Loucy (cell line): Measurements from ENCODE around the gene FAM120AOS.

Experiments
- H2AFZ ChIP-seq: fragments of 200-600 bp; sonication (generic); 2 replicates; pipeline ENCODE4 v1.6.0; 2016; ENCODE audit warnings: antibody characterized with exemption, mild to moderate bottlenecking, low read length, moderate library complexity
- H3F3A ChIP-seq: fragments of 200-600 bp; 2 replicates; pipeline ENCODE4 v1.6.0; 2016; ENCODE audit warnings: antibody characterized with exemption, low read depth, mild to moderate bottlenecking
- H3K27me3 ChIP-seq: fragments of 200-600 bp; sonication (generic); 2 replicates; pipeline ENCODE4 v1.6.1; 2014; ENCODE audit warnings: low read length, mild to moderate bottlenecking; ENCODE audit not compliant: insufficient read depth, poor library complexity, severe bottlenecking
- H3K36me3 ChIP-seq: fragments of 200-600 bp; sonication (generic); 2 replicates; pipeline ENCODE4 v1.6.1; 2016; ENCODE audit warnings: low read length; ENCODE audit not compliant: insufficient read depth
- H3K4me1 ChIP-seq: fragments of 200-600 bp; sonication (generic); 2 replicates; pipeline ENCODE4 v1.5.1; 2014; ENCODE audit warnings: low read length, mild to moderate bottlenecking; ENCODE audit not compliant: insufficient read depth, poor library complexity, severe bottlenecking
- H3K4me2 ChIP-seq: fragments of 200-600 bp; sonication (generic); 2 replicates; pipeline ENCODE4 v1.6.0; 2014; ENCODE audit warnings: antibody characterized with exemption, low read length, low read depth, mild to moderate bottlenecking; ENCODE audit not compliant: poor library complexity, severe bottlenecking
- H3K4me3 ChIP-seq: fragments of 200-600 bp; sonication (generic); 2 replicates; pipeline ENCODE4 v1.5.1; 2014; ENCODE audit warnings: low read length, mild to moderate bottlenecking, mixed read lengths; ENCODE audit not compliant: poor library complexity, severe bottlenecking
- H3K79me2 ChIP-seq: fragments of 200-600 bp; sonication (generic); 2 replicates; pipeline ENCODE4 v1.6.1; 2014; ENCODE audit warnings: low read length; ENCODE audit not compliant: insufficient read depth
- H3K9ac ChIP-seq: fragments of 200-600 bp; sonication (generic); 2 replicates; pipeline ENCODE4 v1.6.0; 2014; ENCODE audit warnings: mild to moderate bottlenecking, low read depth, low read length, moderate library complexity; ENCODE audit not compliant: poor library complexity, severe bottlenecking
- H3K9me2 ChIP-seq: fragments of 200-600 bp; sonication (generic); replicated peaks from 2 replicates; pipeline ENCODE4 v1.6.1; 2016; ENCODE audit warnings: low read depth, low read length, mixed read lengths
- H3K9me3 ChIP-seq: fragments of 200-600 bp; sonication (generic); 2 replicates; pipeline ENCODE4 v1.6.1; 2014; ENCODE audit warnings: mild to moderate bottlenecking, antibody characterized with exemption, low read length, low read depth; ENCODE audit not compliant: insufficient read depth
- H4K20me1 ChIP-seq: fragments of 200-600 bp; sonication (generic); 2 replicates; pipeline ENCODE4 v1.6.0; 2014; ENCODE audit warnings: antibody characterized with exemption, low read length, mild to moderate bottlenecking; ENCODE audit not compliant: insufficient read depth, poor library complexity, severe bottlenecking
- EZH2phosphoT487 ChIP-seq: fragments of 200-600 bp; IDR thresholded peaks from 2 replicates; pipeline ENCODE4 v1.6.1; 2018; ENCODE audit warnings: antibody characterized with exemption, mild to moderate bottlenecking, moderate library complexity, borderline replicate concordance
- TF ChIP-seq, protein P1 (sequence below): fragments of 200-600 bp; sonication (generic); conservative IDR thresholded peaks from 2 replicates; pipeline ENCODE4 v1.5.1; 2014; ENCODE audit warnings: mild to moderate bottlenecking, antibody characterized with exemption, low read length

FAM120AOS gene

DNA sequence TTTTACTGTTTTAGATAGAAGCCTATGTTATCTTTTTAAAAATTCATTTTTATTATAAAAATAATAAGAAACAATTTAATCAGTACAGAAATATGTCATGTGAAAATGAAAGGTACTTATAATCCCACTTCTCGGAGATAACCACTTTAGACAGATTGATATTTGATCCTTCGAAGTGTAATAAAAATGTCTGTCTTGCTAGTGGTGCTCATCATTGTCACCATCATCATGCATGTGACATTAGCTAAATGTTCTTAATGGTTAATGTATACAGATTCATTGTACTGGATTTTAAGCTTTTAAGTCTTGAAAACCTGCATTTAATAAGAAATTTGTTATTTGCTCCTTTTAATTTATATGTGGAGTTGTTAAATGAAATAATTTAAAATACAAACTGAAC, 30.1 kb upstream of the FAM120AOS start:
- Histone ChIP-seq H3K79me2 (peaks cover 78% of the 10 kb centered on the region), H3K9me2 (no peaks in the 10 kb centered on the region), H3K4me3 (no peak overlapping the region), H3K9me3 (no peaks in the 10 kb centered on the region), H3K27me3 (no peaks in the 10 kb centered on the region), H3K4me2 (no peak overlapping the region), H3K36me3 (peaks cover 74% of the 10 kb centered on the region), H3K4me1 (no peaks in the 10 kb centered on the region), H4K20me1 (peaks cover 23% of the 10 kb centered on the region), H3K9ac (no peak overlapping the region), H3F3A (no peaks in the 10 kb centered on the region), H2AFZ (no peak overlapping the region)
- TF ChIP-seq, protein P1, sequence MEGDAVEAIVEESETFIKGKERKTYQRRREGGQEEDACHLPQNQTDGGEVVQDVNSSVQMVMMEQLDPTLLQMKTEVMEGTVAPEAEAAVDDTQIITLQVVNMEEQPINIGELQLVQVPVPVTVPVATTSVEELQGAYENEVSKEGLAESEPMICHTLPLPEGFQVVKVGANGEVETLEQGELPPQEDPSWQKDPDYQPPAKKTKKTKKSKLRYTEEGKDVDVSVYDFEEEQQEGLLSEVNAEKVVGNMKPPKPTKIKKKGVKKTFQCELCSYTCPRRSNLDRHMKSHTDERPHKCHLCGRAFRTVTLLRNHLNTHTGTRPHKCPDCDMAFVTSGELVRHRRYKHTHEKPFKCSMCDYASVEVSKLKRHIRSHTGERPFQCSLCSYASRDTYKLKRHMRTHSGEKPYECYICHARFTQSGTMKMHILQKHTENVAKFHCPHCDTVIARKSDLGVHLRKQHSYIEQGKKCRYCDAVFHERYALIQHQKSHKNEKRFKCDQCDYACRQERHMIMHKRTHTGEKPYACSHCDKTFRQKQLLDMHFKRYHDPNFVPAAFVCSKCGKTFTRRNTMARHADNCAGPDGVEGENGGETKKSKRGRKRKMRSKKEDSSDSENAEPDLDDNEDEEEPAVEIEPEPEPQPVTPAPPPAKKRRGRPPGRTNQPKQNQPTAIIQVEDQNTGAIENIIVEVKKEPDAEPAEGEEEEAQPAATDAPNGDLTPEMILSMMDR, result no peak
- TF ChIP-seq EZH2phosphoT487, result no peak

DNA sequence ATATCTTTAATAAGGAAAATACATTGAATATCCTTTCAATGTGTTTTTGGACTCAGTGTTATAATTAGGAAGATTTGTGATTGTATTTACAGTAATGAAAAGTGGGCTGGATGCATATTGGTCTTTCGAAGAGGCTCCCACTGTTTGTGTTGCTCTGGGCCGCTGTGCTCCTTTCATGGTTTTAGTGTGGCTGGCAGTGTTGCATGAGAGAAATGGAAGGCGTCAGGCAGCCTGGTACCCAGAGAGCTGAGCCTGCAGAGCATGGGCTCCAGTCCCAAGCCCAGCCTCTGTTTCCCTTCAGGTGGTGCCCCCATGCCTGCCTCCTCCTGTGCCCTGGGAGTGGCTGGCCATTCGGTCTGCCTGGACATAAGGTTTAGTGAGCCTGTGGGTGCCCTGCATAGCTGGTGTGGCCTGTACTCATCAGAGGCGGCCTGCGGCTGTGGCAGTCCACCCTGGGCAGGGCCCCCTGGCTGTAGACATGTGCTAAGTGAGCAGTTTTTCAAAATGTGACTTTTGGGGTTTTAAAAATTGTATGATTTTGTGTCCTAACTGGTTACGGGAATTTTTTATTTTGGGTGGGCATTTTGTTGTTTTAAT, 27.4 kb upstream of the FAM120AOS start:
- no peaks in the 10 kb centered on the region for H3K9me2 ChIP-seq
- H3F3A ChIP-seq, result no peaks in the 10 kb centered on the region
- peaks cover 22% of the 10 kb centered on the region for H4K20me1 ChIP-seq
- no peaks in the 10 kb centered on the region for H3K27me3 ChIP-seq
- H3K9ac ChIP-seq, result no peak overlapping the region
- no peak overlapping the region for H3K4me3 ChIP-seq
- TF ChIP-seq, protein P1, result no peak; the same call in 1 of the 2 replicates
- TF ChIP-seq EZH2phosphoT487, result no peak
- H3K36me3 ChIP-seq, result peaks cover 79% of the 10 kb centered on the region
- no peaks in the 10 kb centered on the region for H3K9me3 ChIP-seq
- H3K79me2 ChIP-seq, result peaks cover 66% of the 10 kb centered on the region; the same call in 1 of the 2 replicates
- no peak overlapping the region for H3K4me2 ChIP-seq
- H2AFZ ChIP-seq, result no peak overlapping the region
- no peaks in the 10 kb centered on the region for H3K4me1 ChIP-seq

DNA sequence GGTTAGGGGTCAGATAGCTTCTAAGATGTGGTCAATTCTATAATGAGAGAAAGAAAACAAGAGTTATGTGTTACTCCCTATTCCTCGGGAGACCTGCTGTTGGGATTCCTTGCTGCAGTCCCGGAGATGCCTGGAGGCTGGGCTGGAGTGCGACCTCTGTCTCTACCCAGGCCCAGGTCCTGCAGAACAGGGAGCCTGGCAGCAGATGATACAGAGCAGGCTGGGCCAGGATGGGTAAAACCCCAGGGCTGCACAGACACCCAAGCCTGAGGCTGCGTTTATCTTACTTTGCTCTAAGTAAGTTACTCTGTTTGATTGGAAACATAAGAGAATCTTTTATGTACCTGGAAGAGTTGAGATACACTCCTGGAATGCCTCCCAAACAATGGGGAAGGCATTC, 26.9 kb upstream of the FAM120AOS start:
- H3K9ac ChIP-seq, result no peak overlapping the region
- no peak overlapping the region for H3K4me2 ChIP-seq
- TF ChIP-seq, protein P1, result no peak
- no peak for TF ChIP-seq EZH2phosphoT487
- no peaks in the 10 kb centered on the region for H3K4me1 ChIP-seq
- no peak overlapping the region for H2AFZ ChIP-seq
- peaks cover 65% of the 10 kb centered on the region; the same call in 1 of the 2 replicates for H3K79me2 ChIP-seq
- H3K4me3 ChIP-seq, result no peak overlapping the region
- no peaks in the 10 kb centered on the region for H3K9me2 ChIP-seq
- no peaks in the 10 kb centered on the region for H3K27me3 ChIP-seq
- no peaks in the 10 kb centered on the region for H3F3A ChIP-seq
- peaks cover 79% of the 10 kb centered on the region for H3K36me3 ChIP-seq
- H4K20me1 ChIP-seq, result peaks cover 23% of the 10 kb centered on the region
- no peaks in the 10 kb centered on the region for H3K9me3 ChIP-seq
